Left colon (tissue), 2 donors: ENCODE results near the gene RBMY1E. TPM values are rescaled to one million over a fixed set of nuclear protein-coding genes. Genes with fewer than 3 reads are reported as not detected.
"Not testable (repeated sequence)": the region's sequence is repeated elsewhere in the genome, so short reads cannot be mapped to it uniquely, and the experiment has no call there.

Experiments used
- ATAC-seq: fragments of 200-7000 bp; cut with Tn5 transposase; one replicate; pipeline ENCODE4 v1.9.1; 2020; ENCODE audit warnings: mild to moderate bottlenecking, moderate library complexity
- DNase-seq, 2 donors: peaks; one replicate each; pipeline ENCODE4 v3.0.0-alpha.2; 2020
- intact Hi-C, 2 donors: fragments of 100-400 bp; cut with DNase I in 1 of 2; cut with micrococcal nuclease in 1 of 2; formaldehyde crosslinking; loops; one replicate each; pipeline versions ENCODE4 v1.11.2 to v1.14.0; 2022; cut with DNase I, micrococcal nuclease
- long read RNA-seq: library from polyadenylated mRNA; unstranded; transcript quantifications from one replicate; pipeline ENCODE4 v2.0.0, GENCODE V29; 2021
- total RNA-seq, 2 donors: library from RNA; stranded (reverse); fragmentation: NEBNext Ultra II Directional; extraction: Animal tissue kit (Norgen Biotek cat#: 25700); gene quantifications; one replicate each; pipeline ENCODE4 v1.2.1, GENCODE V29; 2021
- donor health status: DM: no; HTN: no; CAD: no.
- donor health status: DM: yes; HTN: yes; CAD: no.

Gene RBMY1E
- total RNA-seq, result not detected
- long read RNA-seq, result 0 reads

DNA sequence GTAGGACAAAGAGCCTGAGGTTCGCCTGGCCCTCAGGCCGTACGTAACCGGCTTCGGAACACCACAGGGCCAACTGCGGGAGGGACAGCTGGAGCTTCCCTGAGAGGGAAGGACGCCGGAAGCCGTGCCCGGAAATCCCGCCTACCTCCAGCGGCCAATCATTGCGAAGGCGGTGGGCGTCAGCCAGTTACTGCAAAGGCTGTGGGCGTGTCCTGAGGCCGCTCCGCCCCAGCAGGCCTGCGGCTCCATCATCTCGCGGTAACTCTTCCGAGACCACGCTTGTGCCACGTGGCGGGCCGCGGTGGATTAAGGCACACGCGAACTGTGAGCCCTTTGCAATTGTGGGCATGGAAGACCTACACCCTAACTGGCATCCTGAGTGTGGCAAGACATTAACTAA, at the start of gene RBMY1E:
Gene RBMY1E, minus strand, starts transcription at position 101 of the 400 bp plus-strand sequence. CDS start 1,978 bp downstream, outside the sequence.
- ATAC-seq, intact Hi-C loops, DNase-seq: not testable (repeated sequence)

DNA sequence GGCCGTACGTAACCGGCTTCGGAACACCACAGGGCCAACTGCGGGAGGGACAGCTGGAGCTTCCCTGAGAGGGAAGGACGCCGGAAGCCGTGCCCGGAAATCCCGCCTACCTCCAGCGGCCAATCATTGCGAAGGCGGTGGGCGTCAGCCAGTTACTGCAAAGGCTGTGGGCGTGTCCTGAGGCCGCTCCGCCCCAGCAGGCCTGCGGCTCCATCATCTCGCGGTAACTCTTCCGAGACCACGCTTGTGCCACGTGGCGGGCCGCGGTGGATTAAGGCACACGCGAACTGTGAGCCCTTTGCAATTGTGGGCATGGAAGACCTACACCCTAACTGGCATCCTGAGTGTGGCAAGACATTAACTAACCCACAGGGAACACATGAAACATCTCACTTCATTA, 23.4 kb downstream of the RBMY1E start, which contains the start of gene RBMY1D:
Gene RBMY1D, minus strand, starts transcription at position 101 of the 400 bp plus-strand sequence. CDS start 2,013 bp downstream, outside the sequence.
- ATAC-seq, intact Hi-C loops, DNase-seq: not testable (repeated sequence)

DNA sequence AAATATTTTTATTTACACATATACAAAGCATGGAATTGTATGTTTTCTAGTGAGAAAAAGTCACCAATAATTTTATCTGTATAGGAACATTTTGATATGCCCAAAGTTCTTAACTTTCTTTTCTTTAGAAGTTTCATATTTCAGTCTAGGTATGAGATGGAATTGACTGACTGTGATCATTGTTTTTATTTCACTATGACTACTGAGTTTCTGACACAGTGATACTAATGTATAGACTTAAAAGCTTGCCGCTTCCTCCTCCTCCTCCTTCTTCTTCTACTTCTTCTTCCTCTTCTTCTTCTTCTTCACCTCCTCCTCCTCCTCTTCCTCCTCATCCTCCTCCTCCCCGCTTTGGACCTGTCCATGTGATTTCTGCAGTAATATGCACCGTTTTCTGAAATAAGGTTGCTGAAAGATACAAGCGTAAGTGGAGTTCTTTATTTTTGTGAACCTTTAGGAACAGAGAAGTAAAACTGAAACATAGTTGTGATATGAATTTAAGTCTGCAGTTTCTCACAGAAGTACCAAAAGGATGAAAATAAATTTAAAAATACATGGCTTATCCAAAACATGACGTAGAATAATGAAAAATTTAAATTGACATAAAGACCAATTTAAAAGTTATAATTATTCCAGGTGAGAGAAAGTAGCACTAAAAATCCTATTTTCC, 48.3 kb downstream of the RBMY1E start:
- DNase-seq, intact Hi-C loops, ATAC-seq: not testable (repeated sequence)

Other genes with a start within 250 kb of the RBMY1E start
- gene RBMY1D, start 23.5 kb downstream of the RBMY1E start, total RNA-seq, result not detected